ENCODE results near the gene ARHGAP5.

The ARHGAP5 gene

DNA sequence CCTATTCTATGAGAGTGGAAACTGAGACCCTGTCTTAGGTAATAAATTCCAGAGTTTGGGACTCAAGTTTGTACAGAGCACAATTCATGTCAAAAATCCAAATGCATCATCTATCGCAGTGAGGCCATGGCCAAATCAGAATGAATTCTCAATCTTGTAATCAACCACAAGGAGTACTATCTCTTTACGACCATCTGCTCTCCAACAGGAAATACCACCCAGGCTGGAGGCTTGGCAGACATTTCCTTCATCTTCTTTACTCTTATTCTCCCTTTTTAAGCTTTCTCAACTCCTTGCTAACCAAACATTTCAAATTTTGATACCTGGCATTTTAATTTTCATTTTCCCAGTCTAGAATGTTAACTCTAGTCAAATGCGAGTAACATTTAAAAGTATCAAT, 92.1 kb downstream of the ARHGAP5 start:
- in situ Hi-C loops (cut with MboI; ENCODE audit: low sequenced_read_pairs) = no loop called here

DNA sequence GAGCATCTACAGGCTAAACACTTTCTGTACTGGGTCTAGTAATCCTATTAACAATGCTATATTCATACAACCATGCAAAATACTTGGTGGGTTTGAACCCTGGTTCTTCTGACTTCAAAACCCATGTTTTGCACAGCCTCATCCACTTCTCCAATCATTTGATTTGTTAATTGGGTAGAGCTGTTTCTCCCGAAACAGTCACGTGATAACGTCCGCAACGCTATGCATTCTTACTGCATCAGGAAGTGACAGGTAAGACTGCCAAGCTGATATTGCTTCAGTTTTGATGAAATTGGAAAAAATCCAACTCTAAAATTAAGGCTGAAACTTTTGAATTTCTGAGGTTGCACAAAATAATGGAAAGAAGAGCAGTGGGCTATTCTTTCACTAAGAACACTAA, 94.4 kb downstream of the ARHGAP5 start:
- in situ Hi-C loops (cut with MboI; ENCODE audit: low sequenced_read_pairs) = no loop called here

DNA sequence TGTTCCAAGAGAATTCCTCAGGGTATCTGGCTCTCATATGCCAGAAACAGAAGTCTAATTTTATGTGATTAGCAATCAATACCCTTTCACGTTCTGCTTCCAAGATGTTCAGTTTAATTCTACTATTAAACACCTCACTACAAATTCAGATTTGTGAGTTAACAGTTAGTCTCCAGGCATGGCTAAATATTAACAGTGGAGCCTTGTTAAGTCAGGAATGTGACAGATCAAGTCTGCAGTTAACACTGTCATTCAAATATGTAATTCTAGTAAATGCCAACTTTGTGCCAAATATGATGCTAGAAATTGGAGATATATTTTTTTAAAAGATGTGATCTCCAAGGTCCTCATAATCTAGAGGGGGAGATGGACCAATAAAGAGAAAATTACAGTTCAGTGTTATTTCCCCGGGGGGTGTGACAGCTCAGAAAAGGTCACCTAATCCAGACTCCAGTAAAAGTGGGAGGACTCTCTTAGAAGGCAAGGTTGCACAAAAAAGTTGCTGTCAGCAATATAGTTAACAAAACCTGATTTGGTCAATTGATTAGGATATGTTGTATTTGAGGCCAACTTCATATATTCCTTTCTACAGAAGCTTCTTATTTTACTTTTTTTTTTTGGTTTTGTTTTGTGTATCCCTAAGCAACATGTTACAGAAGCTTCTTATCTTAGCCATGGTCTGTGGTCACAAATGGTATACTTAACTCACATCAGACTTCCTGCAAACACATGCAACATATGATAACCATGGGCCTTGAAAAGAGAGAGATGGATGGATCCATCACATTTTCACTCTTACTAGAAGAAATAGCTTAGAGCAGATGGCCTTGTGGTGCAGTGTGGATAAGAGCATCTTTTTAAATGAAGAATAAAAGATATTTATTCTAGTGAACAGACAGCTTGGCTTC, 106.3 kb downstream of the ARHGAP5 start:
- in situ Hi-C loops (cut with MboI; ENCODE audit: low sequenced_read_pairs) = no loop called here

DNA sequence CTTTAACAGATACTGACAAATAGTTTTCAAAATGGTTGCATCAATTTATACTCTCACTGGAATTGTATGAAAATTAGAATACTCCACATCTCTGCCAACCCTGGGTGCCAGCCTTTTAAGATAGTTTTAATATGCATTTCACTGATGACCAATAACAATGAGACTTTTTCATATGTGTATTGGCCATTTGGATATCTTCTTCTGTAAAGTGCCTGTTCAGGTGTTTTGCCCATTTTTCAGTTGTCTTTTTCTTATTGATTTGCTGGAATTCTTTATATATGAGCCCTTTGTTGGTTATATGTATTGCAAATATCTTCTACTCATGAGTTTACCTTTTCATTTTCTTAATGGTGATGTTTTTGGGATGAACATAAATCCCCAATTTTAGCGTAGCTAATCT, 108.0 kb downstream of the ARHGAP5 start:
- in situ Hi-C loops (cut with MboI; ENCODE audit: low sequenced_read_pairs) = no loop called here

DNA sequence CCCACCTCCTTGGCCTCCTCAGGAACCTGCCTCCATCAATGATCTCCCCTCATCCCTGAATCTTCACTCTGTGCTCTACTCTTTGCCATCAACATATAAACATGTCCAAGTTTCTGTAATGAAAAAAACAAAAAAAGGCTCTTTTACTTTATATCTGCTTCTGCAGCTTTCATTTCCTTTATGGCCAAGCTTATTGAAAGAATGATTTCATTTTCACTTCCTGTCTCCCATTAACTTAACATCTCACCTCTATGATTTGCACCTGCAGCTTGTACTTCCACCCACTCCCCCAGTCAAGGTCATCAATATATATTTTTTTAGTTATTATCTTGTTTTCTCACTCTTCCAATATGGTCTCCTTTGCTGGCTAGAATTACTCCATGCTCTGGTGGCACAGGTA, 109.1 kb downstream of the ARHGAP5 start:
- in situ Hi-C loops (cut with MboI; ENCODE audit: low sequenced_read_pairs) = no loop called here

DNA sequence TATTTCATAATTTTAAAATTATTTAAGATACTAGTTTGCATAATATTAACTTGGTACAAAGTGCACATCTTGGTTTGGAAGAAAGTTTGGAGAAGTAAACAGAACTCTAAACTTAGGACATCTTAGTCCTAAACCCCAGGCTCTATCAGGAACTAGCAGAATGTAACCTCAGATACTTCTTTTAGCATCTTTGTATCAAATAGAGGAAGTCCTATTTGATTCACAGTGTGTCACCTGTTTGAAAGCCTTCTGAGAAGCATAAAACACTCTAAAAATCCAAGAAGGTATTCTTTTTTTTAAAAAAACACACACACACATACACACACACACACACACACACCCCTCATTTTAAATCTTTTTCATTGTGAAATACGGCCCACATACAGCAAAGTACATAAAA, 112.7 kb downstream of the ARHGAP5 start:
- in situ Hi-C loops (cut with MboI; ENCODE audit: low sequenced_read_pairs) = no loop called here

DNA sequence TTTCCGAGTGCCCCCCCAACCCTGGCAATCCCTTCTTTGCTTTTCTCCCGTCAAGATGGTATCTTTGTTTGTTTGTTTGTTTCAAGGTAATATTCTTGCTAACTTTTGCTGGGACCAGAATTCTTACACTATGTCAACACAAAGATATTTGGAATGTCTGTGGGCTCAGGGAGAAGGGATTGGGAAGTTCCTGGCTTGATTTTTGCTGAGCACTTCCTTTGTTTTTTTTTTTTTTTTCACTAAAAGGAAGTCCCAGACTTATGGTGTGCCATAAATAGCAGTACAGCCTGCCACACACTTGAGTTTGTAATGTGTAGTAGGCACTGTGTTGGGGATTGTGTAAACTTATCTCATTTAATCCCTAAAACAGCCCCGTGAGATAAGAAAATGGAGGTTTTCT, 113.6 kb downstream of the ARHGAP5 start:
- in situ Hi-C loops (cut with MboI; ENCODE audit: low sequenced_read_pairs) = no loop called here

DNA sequence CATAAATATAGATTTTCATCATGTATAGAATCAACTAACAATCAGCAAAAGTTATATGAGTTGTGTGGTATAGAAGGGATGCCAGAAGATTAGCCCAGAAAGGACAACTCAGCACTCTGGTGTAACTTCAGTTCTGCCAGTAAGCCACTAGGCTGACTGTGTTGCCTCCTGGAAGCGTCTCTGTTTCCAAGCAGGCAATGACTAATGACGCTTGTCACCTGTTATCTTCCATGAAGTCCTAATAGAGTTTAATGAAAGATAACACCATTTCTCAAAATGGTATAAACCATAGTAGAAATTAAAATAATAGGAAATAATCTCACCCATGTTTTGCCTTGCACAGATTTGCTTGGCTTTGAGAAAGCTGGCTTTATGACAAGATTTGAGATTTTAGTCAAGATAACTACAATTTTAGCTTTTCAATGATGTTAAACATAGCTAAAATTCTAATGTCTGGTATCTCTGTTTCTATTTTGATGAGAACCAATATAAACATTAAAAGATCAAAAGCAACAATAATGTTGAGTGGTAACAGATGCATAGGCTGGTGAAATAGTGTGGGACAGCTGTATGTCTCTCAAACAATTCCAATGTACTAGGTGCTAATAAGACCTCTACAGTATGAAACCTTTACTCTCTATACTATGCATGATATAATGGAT, 115.7 kb downstream of the ARHGAP5 start:
- in situ Hi-C loops (cut with MboI; ENCODE audit: low sequenced_read_pairs) = no loop called here

DNA sequence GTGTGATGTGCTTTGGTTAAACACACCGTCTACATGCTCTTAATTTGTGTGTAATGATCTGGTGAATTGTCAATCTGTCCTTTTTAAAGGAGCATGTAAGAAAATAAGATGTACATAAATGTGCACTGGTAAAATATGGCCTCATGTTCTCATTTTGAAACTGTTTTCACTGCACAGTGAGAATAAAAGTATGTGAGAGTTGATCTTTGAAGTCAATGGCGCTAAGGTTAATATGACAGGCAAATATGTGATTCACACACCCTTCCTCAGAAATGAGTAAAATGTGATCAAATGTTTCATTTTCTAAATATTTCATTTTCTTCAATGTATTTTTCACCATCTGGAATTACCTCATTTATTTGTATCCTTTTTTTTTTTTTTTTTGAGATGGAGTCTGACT, 116.4 kb downstream of the ARHGAP5 start:
- in situ Hi-C loops (cut with MboI; ENCODE audit: low sequenced_read_pairs) = no loop called here

DNA sequence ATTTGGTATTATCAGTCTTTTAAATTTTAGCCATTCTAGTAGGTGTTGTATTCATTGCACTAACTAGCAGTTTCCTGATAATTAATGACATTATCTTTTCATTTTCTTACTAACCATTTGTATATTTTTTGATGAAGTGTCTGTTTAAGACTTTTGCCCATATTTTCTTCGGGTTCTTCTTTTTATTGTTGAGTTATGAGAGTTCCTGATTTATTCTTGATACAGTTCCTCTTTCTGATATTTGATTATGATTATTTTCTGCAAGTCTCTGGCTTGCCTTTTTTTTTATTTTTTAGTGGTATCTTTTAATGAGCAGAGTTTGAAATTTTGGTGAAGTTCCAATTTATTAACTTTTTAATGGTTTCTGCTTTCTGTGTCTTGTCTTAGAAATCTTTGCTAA, 118.5 kb downstream of the ARHGAP5 start:
- in situ Hi-C loops (cut with MboI; ENCODE audit: low sequenced_read_pairs) = no loop called here

DNA sequence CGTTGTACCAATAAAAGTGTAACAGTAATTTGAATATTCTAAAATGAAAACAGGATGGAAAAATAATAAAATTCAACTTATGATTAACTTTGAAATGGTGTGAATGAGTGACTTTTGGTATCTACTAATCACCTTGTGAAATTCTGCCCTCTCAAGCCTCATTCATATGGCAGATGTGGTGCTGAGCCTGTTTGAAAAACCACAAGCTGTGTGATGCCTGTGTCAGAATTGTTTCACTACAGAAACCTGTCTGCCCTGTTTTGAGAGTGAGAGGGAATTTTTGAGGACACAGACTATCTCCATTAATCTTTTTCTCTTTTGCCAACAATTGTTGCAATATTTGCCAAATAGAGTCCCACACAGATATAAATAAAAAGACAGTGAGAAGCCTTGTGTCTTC, 120.8 kb downstream of the ARHGAP5 start:
- in situ Hi-C loops (cut with MboI; ENCODE audit: low sequenced_read_pairs) = no loop called here

DNA sequence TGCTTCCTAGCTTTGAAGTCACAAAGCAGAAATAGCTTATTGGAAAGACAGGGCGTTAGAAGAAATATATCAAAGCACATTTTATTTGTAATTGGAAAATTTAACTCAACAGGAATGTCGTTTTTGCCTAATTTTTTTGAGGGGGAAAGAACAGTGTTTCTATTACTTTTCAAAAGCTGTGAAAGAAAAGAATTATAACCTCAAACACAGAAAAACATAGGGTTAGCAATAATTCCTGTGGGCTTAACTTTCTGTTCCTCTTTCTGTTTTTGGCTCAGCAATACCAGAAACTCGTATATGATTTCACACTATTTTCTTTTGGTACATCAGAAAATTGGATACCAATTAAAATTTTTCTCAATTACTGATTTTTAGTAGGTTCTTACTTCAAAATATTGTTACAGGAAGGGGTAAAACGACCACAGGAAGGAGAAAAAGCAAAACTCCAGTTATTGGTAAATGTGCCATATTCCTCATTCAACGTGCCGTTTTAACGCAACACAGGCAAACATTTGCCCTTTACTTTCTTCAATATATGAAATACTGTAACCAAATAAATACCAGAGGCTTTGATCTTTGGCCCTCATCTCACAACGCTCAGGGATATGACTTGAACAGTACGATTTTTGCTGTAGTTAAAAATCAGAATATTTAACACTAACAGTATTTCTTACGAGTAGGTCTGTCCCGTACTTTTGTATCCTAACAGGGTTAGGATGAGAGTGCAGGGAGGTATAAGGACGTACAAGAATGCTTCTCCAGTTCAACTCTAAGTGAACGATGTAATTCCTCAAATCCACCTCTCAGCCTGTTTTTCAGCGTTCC, 123.5 kb downstream of the ARHGAP5 start:
- in situ Hi-C loops (cut with MboI; ENCODE audit: low sequenced_read_pairs) = no loop called here

DNA sequence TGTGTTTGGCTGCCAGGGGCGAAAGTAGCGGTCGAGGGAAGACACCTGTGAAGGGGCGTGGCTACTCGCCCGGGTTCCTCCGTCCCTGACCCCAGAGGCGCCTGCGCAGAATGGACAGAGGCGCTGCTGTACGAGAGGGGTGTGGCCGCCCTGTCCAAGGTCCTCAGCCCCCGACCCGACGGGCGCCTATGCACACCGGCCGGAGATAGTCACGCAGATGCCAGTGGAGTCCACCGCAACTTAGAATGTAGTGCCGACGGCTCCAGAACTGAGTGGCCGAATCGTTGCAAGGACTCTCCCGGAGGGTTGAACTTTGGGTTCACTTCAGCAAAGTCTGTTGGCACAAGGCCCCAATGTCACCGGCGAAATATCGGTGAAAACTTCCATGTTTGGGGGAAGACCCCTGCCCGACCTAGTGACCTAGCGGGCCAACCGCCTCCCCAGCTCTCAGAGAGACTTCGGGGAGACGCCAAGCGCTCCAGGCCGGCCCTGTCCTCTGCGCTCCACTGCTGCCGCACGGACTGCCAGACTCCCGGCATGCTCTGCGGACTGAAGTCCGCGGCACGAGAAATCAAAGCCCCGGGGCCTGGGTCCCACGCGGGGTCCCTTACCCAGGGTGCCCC, 124.2 kb downstream of the ARHGAP5 start:
- in situ Hi-C loops (cut with MboI; ENCODE audit: low sequenced_read_pairs) = no loop called here

DNA sequence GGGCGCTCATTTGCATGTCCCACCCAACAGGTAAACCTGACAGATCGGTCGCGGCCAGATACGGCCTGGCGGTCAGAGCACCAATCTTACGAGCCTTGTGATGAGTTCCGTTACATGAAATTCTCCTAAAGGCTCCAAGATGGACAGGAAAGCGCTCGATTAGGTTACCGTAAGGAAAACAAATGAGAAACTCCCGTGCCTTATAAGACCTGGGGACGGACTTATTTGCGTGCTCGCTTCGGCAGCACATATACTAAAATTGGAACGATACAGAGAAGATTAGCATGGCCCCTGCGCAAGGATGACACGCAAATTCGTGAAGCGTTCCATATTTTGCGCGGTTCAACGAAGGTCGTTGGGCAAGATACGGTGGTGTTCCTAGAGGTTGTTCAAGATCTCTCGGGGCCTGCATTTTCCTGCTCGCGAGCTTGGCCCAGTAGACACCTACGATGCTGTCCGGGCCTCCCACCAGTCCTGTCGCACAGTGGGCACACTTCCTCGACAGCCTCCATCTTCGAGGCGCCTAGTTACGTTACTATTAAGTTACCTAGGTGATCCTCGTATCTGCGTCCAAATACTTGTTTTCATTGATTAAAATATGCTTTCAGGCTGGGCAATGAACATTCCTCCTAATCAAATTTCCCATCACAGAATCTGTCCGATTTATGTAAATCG, 124.8 kb downstream of the ARHGAP5 start, which contains the start of gene RNU6-7:
RNU6-7 (plus strand) TSS at position 230 of the 675 bp plus-strand sequence.
- in situ Hi-C loops (cut with MboI; ENCODE audit: low sequenced_read_pairs) = no loop called here

DNA sequence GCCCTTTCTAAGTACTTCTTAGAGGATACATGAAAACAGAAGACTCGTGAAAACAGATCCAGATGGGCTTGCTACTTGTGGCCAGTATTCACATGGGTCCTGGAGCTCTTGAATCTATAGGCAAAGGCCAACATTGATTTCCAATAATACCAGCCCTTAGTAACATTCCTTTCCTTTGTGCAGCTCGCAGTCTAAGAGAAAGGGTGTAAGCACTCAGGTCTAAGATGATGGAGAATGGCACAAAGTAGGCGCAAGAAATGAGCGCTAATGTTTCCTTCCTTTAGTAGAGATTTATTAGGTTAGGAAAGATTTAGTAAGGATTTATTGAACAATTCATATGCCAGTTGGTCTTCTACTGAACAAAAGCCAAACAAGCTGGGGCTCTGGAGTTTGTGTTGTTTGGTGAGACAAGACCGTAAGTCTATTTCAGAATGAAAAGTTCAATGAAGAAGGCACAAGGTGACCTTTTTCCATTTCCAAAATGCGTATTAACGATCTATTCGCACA, 125.4 kb downstream of the ARHGAP5 start:
- in situ Hi-C loops (cut with MboI; ENCODE audit: low sequenced_read_pairs) = no loop called here

DNA sequence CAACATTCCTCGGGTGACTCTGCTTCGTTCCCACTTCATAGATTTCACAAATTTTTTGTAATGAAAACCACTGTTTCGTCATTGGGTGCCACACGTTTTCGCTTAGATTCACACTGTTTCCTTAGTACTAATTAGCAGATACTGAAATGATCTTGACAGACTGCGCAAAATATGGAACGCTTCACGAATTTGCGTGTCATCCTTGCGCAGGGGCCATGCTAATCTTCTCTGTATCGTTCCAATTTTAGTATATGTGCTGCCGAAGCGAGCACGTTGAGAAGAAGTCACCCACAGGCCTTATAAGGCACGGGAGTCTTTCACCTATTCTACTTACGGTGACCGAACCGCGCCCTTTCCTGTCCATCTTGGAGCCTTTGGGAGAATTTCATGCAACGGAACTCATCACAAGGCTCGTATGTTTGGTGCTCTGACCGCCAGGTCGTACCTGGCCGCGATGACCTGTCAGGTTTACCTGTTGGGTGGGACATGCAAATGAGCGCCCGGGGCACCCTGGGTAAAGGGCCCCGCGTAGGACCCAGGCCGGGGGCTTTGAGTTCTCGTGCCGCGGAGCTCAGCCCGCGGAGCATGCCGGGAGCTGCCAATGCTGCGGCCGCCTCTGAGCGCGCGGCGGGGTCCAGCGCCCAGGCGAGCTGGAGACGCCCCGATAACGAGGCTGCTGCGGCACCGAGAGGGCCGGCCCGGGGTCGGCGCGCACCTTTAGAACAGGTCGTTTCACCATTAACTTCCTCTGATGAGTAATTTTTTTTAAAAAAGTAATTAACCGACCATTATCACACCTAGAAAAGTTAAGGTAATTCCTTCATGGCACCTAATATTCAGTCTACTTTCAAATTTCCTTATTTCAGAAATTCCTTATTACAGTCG, 126.1 kb downstream of the ARHGAP5 start, which contains the start of gene RNU6-8:
RNU6-8 (minus strand) TSS at position 272 of the 885 bp plus-strand sequence.
- in situ Hi-C loops (cut with MboI; ENCODE audit: low sequenced_read_pairs) = no loop called here

DNA sequence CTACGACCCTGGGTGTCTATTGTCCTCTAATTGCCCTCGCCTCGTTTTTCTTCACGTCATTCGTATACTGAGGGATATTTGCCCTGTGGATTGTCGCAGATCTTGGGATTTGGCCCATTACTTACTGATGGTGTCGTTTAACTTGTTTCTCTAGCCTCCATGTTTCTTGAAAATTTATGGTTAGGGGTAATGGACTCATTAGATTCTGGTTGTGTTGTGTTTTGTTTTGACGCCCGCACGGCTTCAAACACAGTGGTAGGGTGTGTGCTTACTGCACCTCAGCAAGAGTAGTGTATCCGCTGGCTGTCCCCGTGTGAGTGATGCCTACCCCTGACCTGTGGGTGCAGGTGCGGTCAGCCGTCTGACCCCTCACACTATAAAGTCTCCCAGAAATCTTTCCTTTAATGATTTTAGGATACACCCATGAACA, 126.8 kb downstream of the ARHGAP5 start:
- in situ Hi-C loops (cut with MboI; ENCODE audit: low sequenced_read_pairs) = no loop called here

DNA sequence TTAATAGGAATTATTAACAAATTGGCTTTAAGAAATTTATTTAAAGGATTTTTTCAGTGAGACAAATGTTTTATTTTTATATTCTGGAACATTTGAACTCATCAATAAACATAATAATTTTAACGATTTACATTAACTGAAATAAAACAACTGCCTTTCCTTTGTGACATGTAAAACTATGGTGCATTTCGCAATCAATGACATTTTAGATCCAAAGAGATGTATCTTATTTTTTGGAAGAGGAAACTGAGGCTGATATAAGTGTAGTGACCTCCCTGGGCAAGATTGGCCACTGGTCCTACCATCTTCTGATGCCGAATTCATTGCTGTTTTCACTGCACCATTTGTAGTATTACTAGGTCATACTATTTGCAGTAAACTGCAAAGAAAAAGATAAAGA, 128.4 kb downstream of the ARHGAP5 start:
- in situ Hi-C loops (cut with MboI; ENCODE audit: low sequenced_read_pairs) = no loop called here

DNA sequence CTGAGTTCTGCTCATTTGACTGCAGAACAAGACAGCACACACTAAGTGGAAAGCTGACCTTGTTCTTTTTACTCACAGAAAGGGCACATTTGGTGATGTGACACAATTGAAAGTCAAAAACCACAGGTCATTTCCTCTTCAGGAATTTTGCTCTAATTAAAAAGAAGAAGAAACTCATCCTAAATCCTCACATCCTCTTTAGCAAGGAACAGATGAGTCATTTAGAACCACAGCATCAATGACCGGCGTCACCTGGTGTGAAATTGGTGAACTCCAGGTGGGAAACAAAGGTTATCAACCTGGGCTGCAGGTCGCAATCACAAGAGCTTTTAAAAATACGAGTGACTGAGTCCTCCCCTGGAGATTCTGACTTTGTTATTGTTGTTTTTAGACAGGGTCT, 128.9 kb downstream of the ARHGAP5 start:
- in situ Hi-C loops (cut with MboI; ENCODE audit: low sequenced_read_pairs) = no loop called here
